B cell (primary cell): ENCODE measurements around the gene AQP4. TPM values are rescaled to one million over a fixed set of nuclear protein-coding genes. Genes with fewer than 3 reads are reported as not detected.

Source experiments
- ATAC-seq: fragments of 200-7000 bp; cut with Tn5 transposase; one replicate; pipeline ENCODE4 v1.10.0; 2021; ENCODE audit warnings: low read depth, mild to moderate bottlenecking, moderate number of reproducible peaks, moderate library complexity
- CTCF ChIA-PET: fragments of 350-600 bp; sonication (Branson Sonifier 250); formaldehyde crosslinking; loops from one replicate; lab custom pipeline; 2021; ENCODE audit warnings: antibody characterized with exemption, inconsistent platforms; lab: Charles Lee
- POLR2A ChIA-PET: fragments of 350-600 bp; sonication (Branson Sonifier 250); formaldehyde crosslinking; loops from one replicate; lab custom pipeline; 2021; ENCODE audit warnings: antibody characterized with exemption; lab: Charles Lee
- DNase-seq: peaks from one replicate; pipeline ENCODE4 v3.0.0; 2013
- H2AFZ ChIP-seq: 2 replicates; pipeline ENCODE4 v1.6.1; 2012; ENCODE audit warnings: mild to moderate bottlenecking, low read depth, low read length; ENCODE audit not compliant: insufficient read depth, poor library complexity, severe bottlenecking
- H3K27ac ChIP-seq, 2 donors: 1 replicate in 1 of 2; 2 replicates in 1 of 2; pipeline ENCODE4 v1.5.1; 2012 to 2013; ENCODE audit warnings: low read length in 2 of 2, mild to moderate bottlenecking in 2 of 2, moderate library complexity in 1 of 2
- H3K27me3 ChIP-seq, 4 experiments: fragments of 200-600 bp in 1 of 4; sonication (generic) in 1 of 4; replicated peaks in 1 of 4; 1 replicate in 2 of 4; 2 replicates in 2 of 4; pipeline versions ENCODE4 v1.6.1 to v1.7.0; 2013 to 2016; ENCODE audit warnings: low read length in 3 of 4, mild to moderate bottlenecking in 2 of 4, mixed read lengths in 1 of 4, moderate library complexity in 1 of 4; ENCODE audit not compliant: insufficient read depth in 4 of 4, control insufficient read depth in 3 of 4; ENCODE audit errors: control extremely low read depth in 1 of 4
- H3K36me3 ChIP-seq, 2 experiments: replicated peaks in 1 of 2; 1 replicate in 1 of 2; 2 replicates in 1 of 2; pipeline versions ENCODE4 v1.6.1 to v1.7.1; 2013; ENCODE audit warnings: low read length in 1 of 2; ENCODE audit not compliant: insufficient read depth in 2 of 2, control insufficient read depth in 1 of 2; ENCODE audit errors: control extremely low read depth in 1 of 2, extremely low read depth in 1 of 2
- H3K4me1 ChIP-seq, 2 donors: fragments of 200-600 bp in 1 of 2; sonication (generic) in 1 of 2; 1 replicate in 1 of 2; 2 replicates in 1 of 2; pipeline versions ENCODE4 v1.5.1 to v1.6.1; 2013 to 2017; ENCODE audit warnings: low read length in 2 of 2; ENCODE audit not compliant: control insufficient read depth in 2 of 2, insufficient read depth in 2 of 2
- H3K4me2 ChIP-seq: replicated peaks from 2 replicates; pipeline ENCODE3; 2012; ENCODE audit warnings: mild to moderate bottlenecking, low read depth, low read length; ENCODE audit not compliant: poor library complexity, severe bottlenecking
- H3K4me3 ChIP-seq, 5 experiments: fragments of 200-600 bp in 1 of 5; sonication (generic) in 1 of 5; 1 replicate in 3 of 5; 2 replicates in 2 of 5; pipeline versions ENCODE4 v1.5.1 to v1.7.0; 2011 to 2016; ENCODE audit warnings: low read length in 4 of 5, mild to moderate bottlenecking in 4 of 5, low read depth in 2 of 5, control low read depth in 1 of 5, moderate library complexity in 1 of 5; ENCODE audit not compliant: insufficient read depth in 1 of 5; ENCODE audit errors: control extremely low read depth in 1 of 5, extremely low read depth in 1 of 5
- H3K79me2 ChIP-seq: fragments of 200-600 bp; sonication (generic); one replicate; pipeline ENCODE4 v1.6.0; 2016; ENCODE audit warnings: low read length; ENCODE audit not compliant: control insufficient read depth, insufficient read depth
- H3K9ac ChIP-seq: fragments of 200-600 bp; sonication (generic); 2 replicates; pipeline ENCODE4 v1.6.1; 2017; ENCODE audit warnings: mild to moderate bottlenecking, low read length, moderate library complexity
- H3K9me3 ChIP-seq, 3 donors: one replicate each; pipeline versions ENCODE4 v1.6.1 to v1.7.1; 2013; ENCODE audit warnings: low read length in 2 of 3; ENCODE audit not compliant: control insufficient read depth in 2 of 3, insufficient read depth in 1 of 3; ENCODE audit errors: control extremely low read depth in 1 of 3
- H4K20me1 ChIP-seq: 2 replicates; pipeline ENCODE4 v1.6.0; 2012; ENCODE audit warnings: mild to moderate bottlenecking, low read length; ENCODE audit not compliant: insufficient read depth, control insufficient read depth, poor library complexity, severe bottlenecking
- H3K27ac Mint-ChIP-seq: one replicate; pipeline ENCODE4 v1.8.0; 2021; ENCODE audit warnings: mixed read lengths
- H3K27me3 Mint-ChIP-seq: one replicate; pipeline ENCODE4 v1.8.0; 2021; ENCODE audit warnings: mixed read lengths
- H3K4me1 Mint-ChIP-seq: one replicate; pipeline ENCODE4 v1.8.0; 2021; ENCODE audit warnings: mixed read lengths
- H3K4me3 Mint-ChIP-seq: one replicate; pipeline ENCODE4 v1.8.0; 2021; ENCODE audit warnings: mixed read lengths
- H3K9me3 Mint-ChIP-seq: one replicate; pipeline ENCODE4 v1.8.0; 2022; ENCODE audit warnings: mixed read lengths; ENCODE audit not compliant: insufficient read depth
- CTCF ChIP-seq: fragments of 200-600 bp; IDR thresholded peaks from one replicate; pipeline ENCODE4 v1.8.0; 2022; ENCODE audit warnings: antibody characterized with exemption, mild to moderate bottlenecking
- EZH2 ChIP-seq: IDR thresholded peaks from 2 replicates; pipeline ENCODE4 v1.6.1; 2012; ENCODE audit warnings: borderline replicate concordance, low read depth, mild to moderate bottlenecking, moderate library complexity, low read length; ENCODE audit not compliant: insufficient read depth, poor library complexity, severe bottlenecking
- WGBS: methylation state at CpG from one replicate; pipeline ENCODE4 v1.1.5; 2013; ENCODE audit warnings: missing lambda C conversion rate; ENCODE audit not compliant: insufficient coverage; 5-methylcytosine and 5-hydroxymethylcytosine counted together
- intact Hi-C: fragments of 100-400 bp; cut with micrococcal nuclease; formaldehyde crosslinking; loops from one replicate; pipeline ENCODE4 v1.10.0; 2022
- polyA plus RNA-seq: library from polyadenylated mRNA; depleted of rRNA; stranded (reverse); fragments of >200 nt; gene quantifications from 2 replicates; pipeline ENCODE4 v1.2.3, GENCODE V29; 2012
- total RNA-seq, 2 donors: library from RNA; stranded (reverse); fragments of 120-200 nt in 1 of 2; gene quantifications; 1 replicate in 1 of 2; 2 replicates in 1 of 2; pipeline versions ENCODE4 v1.2.3 to v1.2.4, GENCODE V29; 2013 to 2022

The AQP4 gene
- total and polyA plus RNA-seq, 2 donors (not counting 1 experiment from before 2014, with no cell fraction given) = not detected

- Histone ChIP-seq H3K79me2 (no peaks in the 10 kb centered on the region), H3K27me3 (no peaks in the 10 kb centered on the region), H3K9me3 (no peaks in the 10 kb centered on the region), H3K4me1 (no peaks in the 10 kb centered on the region), H3K4me3 (no peak overlapping the region), H3K4me2 (no peak overlapping the region), H4K20me1 (no peaks in the 10 kb centered on the region), H3K27ac (no peak overlapping the region), H3K9ac (no peak overlapping the region), H2AFZ (no peak overlapping the region), H3K36me3 (no peaks in the 10 kb centered on the region)
- intact Hi-C loops = no loop called here
- ChIA-PET CTCF (interaction anchor here (0.7 kb wide), 1 partner anchor 19 kb away, joined by 3 read pairs; no protein-coding TSS in a partner anchor), POLR2A (no interaction called here)
- no peak overlapping the region for H3K4me3 Mint-ChIP-seq
- ATAC-seq (no peak), DNase-seq (no peak)
- no peak overlapping the region for H3K27ac Mint-ChIP-seq
- H3K27me3 Mint-ChIP-seq = no peaks in the 10 kb centered on the region
- 82% methylated on average over 4 of the region's 5 CpGs for WGBS
- no peaks in the 10 kb centered on the region for H3K4me1 Mint-ChIP-seq
- peaks cover 2% of the 10 kb centered on the region for H3K9me3 Mint-ChIP-seq
- TF ChIP-seq EZH2 = no peak
- TF ChIP-seq CTCF = no peak
Observed at GRCh38 chr18:26909599-26910290, 44.2 kb upstream of the AQP4 start.

DNA sequence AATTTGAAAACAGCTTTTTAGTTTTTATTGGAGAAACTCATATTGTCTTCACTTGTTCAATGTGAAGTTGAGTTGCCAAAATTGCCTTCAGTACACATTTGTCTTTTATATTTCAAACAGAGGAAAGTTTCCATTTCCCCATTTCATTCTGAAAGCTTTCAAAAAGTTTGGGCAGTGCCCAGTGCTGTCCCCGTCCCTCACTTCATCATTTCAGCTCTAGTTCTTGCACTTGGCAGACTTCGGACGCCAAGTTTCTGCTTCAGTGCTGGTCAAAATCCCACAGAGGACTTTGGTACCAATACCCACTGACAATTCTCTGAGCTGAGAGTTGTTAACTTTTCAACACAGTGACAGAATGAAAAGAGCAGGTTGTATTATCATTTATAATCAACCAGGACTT is 43.4 kb upstream of the AQP4 start:
- H3K9me3 Mint-ChIP-seq = peaks cover 2% of the 10 kb centered on the region
- Histone ChIP-seq H3K9me3 (no peaks in the 10 kb centered on the region), H3K9ac (no peak overlapping the region), H3K27me3 (no peaks in the 10 kb centered on the region), H3K27ac (no peak overlapping the region), H2AFZ (no peak overlapping the region), H4K20me1 (no peaks in the 10 kb centered on the region), H3K4me1 (no peaks in the 10 kb centered on the region), H3K36me3 (no peaks in the 10 kb centered on the region), H3K79me2 (no peaks in the 10 kb centered on the region), H3K4me2 (no peak overlapping the region), H3K4me3 (no peak overlapping the region)
- intact Hi-C loops = no loop called here
- ATAC-seq (no peak), DNase-seq (no peak)
- ChIA-PET POLR2A (no interaction called here), CTCF (no interaction called here)
- TF ChIP-seq CTCF (no peak), EZH2 (no peak)
- H3K27me3 Mint-ChIP-seq = no peaks in the 10 kb centered on the region
- no peaks in the 10 kb centered on the region for H3K4me1 Mint-ChIP-seq
- no peak overlapping the region for H3K27ac Mint-ChIP-seq
- H3K4me3 Mint-ChIP-seq = no peak overlapping the region
- WGBS = 44% methylated on average over 1 of the region's 3 CpGs
